ENCODE results near the gene GNPTAB. TPM values are rescaled to one million over a fixed set of nuclear protein-coding genes. Genes with fewer than 3 reads are reported as not detected.

The GNPTAB gene
- total and polyA plus RNA-seq, 2 of the 13 experiments (the other 11 are each of a cell fraction or from before 2014, with no cell fraction given), result 13.6 to 19.4 TPM

GRCh38 chr12:101722392-101722791, 108.4 kb downstream of the GNPTAB start:
- H3K27ac ChIP-seq (ENCODE audit: extremely low read length, insufficient read depth, low read length), result no peak overlapping the region
- no peaks in the 10 kb centered on the region; the same call in 1 of the 2 replicates for H3K4me1 ChIP-seq (ENCODE audit: insufficient read depth, low read length)
- TF ChIP-seq, protein P1, sequence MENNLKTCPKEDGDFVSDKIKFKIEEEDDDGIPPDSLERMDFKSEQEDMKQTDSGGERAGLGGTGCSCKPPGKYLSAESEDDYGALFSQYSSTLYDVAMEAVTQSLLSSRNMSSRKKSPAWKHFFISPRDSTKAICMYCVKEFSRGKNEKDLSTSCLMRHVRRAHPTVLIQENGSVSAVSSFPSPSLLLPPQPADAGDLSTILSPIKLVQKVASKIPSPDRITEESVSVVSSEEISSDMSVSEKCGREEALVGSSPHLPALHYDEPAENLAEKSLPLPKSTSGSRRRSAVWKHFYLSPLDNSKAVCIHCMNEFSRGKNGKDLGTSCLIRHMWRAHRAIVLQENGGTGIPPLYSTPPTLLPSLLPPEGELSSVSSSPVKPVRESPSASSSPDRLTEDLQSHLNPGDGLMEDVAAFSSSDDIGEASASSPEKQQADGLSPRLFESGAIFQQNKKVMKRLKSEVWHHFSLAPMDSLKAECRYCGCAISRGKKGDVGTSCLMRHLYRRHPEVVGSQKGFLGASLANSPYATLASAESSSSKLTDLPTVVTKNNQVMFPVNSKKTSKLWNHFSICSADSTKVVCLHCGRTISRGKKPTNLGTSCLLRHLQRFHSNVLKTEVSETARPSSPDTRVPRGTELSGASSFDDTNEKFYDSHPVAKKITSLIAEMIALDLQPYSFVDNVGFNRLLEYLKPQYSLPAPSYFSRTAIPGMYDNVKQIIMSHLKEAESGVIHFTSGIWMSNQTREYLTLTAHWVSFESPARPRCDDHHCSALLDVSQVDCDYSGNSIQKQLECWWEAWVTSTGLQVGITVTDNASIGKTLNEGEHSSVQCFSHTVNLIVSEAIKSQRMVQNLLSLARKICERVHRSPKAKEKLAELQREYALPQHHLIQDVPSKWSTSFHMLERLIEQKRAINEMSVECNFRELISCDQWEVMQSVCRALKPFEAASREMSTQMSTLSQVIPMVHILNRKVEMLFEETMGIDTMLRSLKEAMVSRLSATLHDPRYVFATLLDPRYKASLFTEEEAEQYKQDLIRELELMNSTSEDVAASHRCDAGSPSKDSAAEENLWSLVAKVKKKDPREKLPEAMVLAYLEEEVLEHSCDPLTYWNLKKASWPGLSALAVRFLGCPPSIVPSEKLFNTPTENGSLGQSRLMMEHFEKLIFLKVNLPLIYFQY (CRISPR knock-in tag; IDR thresholded peaks at IDR 0.05; ENCODE audit: borderline replicate concordance), result no peak
- no peak for TF ChIP-seq ZNF770 (CRISPR knock-in tag; IDR thresholded peaks at IDR 0.05)
- TF ChIP-seq ZNF75D (CRISPR knock-in tag; IDR thresholded peaks at IDR 0.05; ENCODE audit: borderline replicate concordance), result no peak
- TF ChIP-seq, protein P2, sequence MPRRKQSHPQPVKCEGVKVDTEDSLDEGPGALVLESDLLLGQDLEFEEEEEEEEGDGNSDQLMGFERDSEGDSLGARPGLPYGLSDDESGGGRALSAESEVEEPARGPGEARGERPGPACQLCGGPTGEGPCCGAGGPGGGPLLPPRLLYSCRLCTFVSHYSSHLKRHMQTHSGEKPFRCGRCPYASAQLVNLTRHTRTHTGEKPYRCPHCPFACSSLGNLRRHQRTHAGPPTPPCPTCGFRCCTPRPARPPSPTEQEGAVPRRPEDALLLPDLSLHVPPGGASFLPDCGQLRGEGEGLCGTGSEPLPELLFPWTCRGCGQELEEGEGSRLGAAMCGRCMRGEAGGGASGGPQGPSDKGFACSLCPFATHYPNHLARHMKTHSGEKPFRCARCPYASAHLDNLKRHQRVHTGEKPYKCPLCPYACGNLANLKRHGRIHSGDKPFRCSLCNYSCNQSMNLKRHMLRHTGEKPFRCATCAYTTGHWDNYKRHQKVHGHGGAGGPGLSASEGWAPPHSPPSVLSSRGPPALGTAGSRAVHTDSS (CRISPR knock-in tag; conservative IDR thresholded peaks at IDR 0.05), result no peak
- no peak for TF ChIP-seq SKI (IDR thresholded peaks at IDR 0.05; ENCODE audit: partially characterized antibody)
- TF ChIP-seq ZNF768 (CRISPR knock-in tag; IDR thresholded peaks at IDR 0.05), result no peak
- peaks cover 8% of the 10 kb centered on the region for H3K79me2 ChIP-seq (ENCODE audit: insufficient read depth, low read length)
- no peaks in the 10 kb centered on the region for H3K27me3 ChIP-seq (ENCODE audit: control insufficient read depth in 1 of 2, insufficient read depth in 2 of 2, low read length in 2 of 2)
- no peak overlapping the region for H3K4me3 ChIP-seq (replicated peaks in 1 of 3; ENCODE audit: insufficient read depth in 1 of 3, low read depth in 2 of 3, low read length in 3 of 3)
- peaks cover 4 to 71% of the 10 kb centered on the region in 2 experiments for H3K36me3 ChIP-seq (replicated peaks in 1 of 2; ENCODE audit: control insufficient read depth in 1 of 2, insufficient read depth in 2 of 2, low read length in 2 of 2)
- ATAC-seq, result no peak
- no peak overlapping the region for H3K4me2 ChIP-seq (ENCODE audit: low read depth, low read length)
- DNase-seq (ENCODE audit: low spot score), result no peak
- H4K20me1 ChIP-seq (ENCODE audit: insufficient read depth, low read length), result no peaks in the 10 kb centered on the region
- no peak overlapping the region for H3K9ac ChIP-seq (ENCODE audit: insufficient read depth, low read depth, low read length)
- over 99% methylated on average over 4 of the region's 4 CpGs for WGBS (ENCODE audit: low lambda C conversion rate)
- in situ Hi-C loops (cut with HindIII; ENCODE audit: extremely low pct_ligation_motif_present, low pct_unique_long_range_greater_than_20kb), result no loop called here
- POLR2A ChIA-PET, result no interaction called here
- H3K9me3 ChIP-seq (ENCODE audit: low read length), result no peaks in the 10 kb centered on the region
- intact Hi-C loops (cut with micrococcal nuclease; ENCODE audit: unreplicated experiment), result no loop called here
- CTCF ChIA-PET (ENCODE audit: low intra/inter-chr PET ratio, low total read pairs), result no interaction called here
- no TSS peak for BruUV-seq (replicated peaks)
- H2AFZ ChIP-seq (ENCODE audit: low read length), result no peak overlapping the region
- FAIRE-seq, result no peak
